Cerebellar nuclear complex (tissue), 1 donor: ENCODE data around the gene VWA8.
A peak's percentile ranks its signal among the peaks of the same experiment; 100 is the strongest.
"Not testable (repeated sequence)": the region's sequence is repeated elsewhere in the genome, so short reads cannot be mapped to it uniquely, and the experiment has no call there.

Experiments used
- DNase-seq, 2 experiments: peaks; one replicate each; lab custom pipeline; 2025; lab: John Stamatoyannopoulos, UW

Gene VWA8

GRCh38 chr13:41922894-41923293 is 38.0 kb downstream of the VWA8 start:
- DNase-seq = not testable (repeated sequence)

GRCh38 chr13:41919741-41920487 is 41.0 kb downstream of the VWA8 start:
- no peak for DNase-seq

- peak; percentile 5 to 25 for DNase-seq
Observed at GRCh38 chr13:41919031-41919740, 41.7 kb downstream of the VWA8 start.

GRCh38 chr13:41917641-41918040 is 43.3 kb downstream of the VWA8 start:
- no peak for DNase-seq

- no peak for DNase-seq
Observed at GRCh38 chr13:41916173-41916954, 44.5 kb downstream of the VWA8 start.

- DNase-seq = no peak
Observed at GRCh38 chr13:41915081-41915480, 45.8 kb downstream of the VWA8 start.

- no peak for DNase-seq
Observed at GRCh38 chr13:41914552-41914951, 46.4 kb downstream of the VWA8 start.

- DNase-seq = no peak
Observed at GRCh38 chr13:41909506-41909905, 51.4 kb downstream of the VWA8 start.

- DNase-seq = no peak
Observed at GRCh38 chr13:41905600-41906254, 55.2 kb downstream of the VWA8 start.

- DNase-seq = no peak
Observed at GRCh38 chr13:41900918-41901317, 60.0 kb downstream of the VWA8 start.

- not testable (repeated sequence) for DNase-seq
Observed at GRCh38 chr13:41898411-41898810, 62.5 kb downstream of the VWA8 start.

- no peak for DNase-seq
Observed at GRCh38 chr13:41897126-41897525, 63.8 kb downstream of the VWA8 start.

- DNase-seq = no peak
Observed at GRCh38 chr13:41895478-41895877, 65.4 kb downstream of the VWA8 start.

GRCh38 chr13:41891119-41891518 is 69.8 kb downstream of the VWA8 start:
- DNase-seq = no peak

- DNase-seq = no peak
Observed at GRCh38 chr13:41883147-41883546, 77.8 kb downstream of the VWA8 start.

- not testable (repeated sequence) for DNase-seq
Observed at GRCh38 chr13:41881890-41882289, 79.0 kb downstream of the VWA8 start.

- DNase-seq = no peak
Observed at GRCh38 chr13:41880966-41881365, 79.9 kb downstream of the VWA8 start.

GRCh38 chr13:41864658-41865057 is 96.3 kb downstream of the VWA8 start:
- no peak for DNase-seq

GRCh38 chr13:41862659-41863058 is 98.2 kb downstream of the VWA8 start:
- not testable (repeated sequence) for DNase-seq

- no peak for DNase-seq
Observed at GRCh38 chr13:41859565-41859964, 101.3 kb downstream of the VWA8 start.

GRCh38 chr13:41858780-41859179 is 102.1 kb downstream of the VWA8 start:
- DNase-seq = no peak

GRCh38 chr13:41854758-41855157 is 106.2 kb downstream of the VWA8 start:
- no peak for DNase-seq
